GM18873 (cell line): ENCODE results near the gene MINDY1.

ENCODE experiments used
- ATAC-seq: cut with Tn5 transposase; IDR thresholded peaks from one replicate; pipeline ENCODE4 v1.9.1; 2021; ENCODE audit warnings: mild to moderate bottlenecking, moderate library complexity, moderate number of reproducible peaks; ENCODE audit not compliant: unreplicated experiment, low FRiP score

The MINDY1 gene

DNA sequence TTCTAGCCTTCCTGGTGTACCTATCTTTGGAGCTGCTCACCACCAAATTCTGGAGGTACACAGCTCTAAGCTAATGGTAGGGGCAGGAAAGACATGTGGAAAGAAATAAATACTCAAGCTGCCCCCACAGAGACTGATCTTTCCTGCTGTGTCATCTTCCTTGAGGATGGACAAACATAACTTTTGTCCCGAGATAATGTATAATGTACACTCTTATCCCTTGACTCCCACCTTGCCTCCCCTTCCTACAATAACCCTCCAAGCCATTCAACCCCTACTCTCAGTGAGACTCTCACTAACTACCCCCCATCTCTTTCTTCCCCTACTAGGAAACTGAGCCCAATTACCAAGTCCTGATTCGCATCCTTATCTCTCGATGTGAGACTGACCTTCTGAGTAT, 12.5 kb downstream of the MINDY1 start:
- ATAC-seq: no peak

DNA sequence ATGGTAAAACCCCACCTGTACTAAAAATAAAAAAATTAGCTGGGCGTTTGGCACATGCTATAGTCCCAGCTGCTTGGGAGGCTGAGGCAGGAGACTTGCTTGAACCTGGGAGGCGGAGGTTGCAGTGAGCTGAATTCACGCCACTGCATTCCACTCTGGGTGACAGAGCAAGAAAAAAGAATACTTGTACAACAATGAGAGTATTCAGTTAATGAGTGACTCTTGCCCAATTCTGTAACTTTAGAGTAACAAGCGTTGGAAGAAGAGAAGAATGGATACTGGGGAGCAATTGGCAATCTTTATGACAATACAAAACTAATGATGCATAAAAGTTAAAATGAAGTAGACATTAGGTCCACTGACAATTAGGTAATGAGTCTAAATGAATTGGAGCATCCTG, 14.1 kb downstream of the MINDY1 start:
- no peak for ATAC-seq

DNA sequence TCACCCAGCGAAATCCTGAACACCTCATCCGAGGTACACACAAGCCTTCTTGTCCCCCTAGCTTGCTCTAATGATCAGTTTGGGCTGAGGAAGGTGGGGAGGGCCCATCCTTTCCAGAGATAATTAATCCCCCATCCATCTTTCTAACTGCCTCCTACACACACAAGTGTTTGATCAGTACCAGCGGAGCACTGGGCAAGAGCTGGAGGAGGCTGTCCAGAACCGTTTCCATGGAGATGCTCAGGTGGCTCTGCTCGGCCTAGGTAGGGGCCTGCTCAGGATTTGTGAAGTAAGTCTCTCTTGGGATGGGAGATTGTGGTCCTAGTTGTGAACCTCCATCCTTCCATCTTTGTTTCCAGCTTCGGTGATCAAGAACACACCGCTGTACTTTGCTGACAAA, 18.8 kb downstream of the MINDY1 start:
- no peak for ATAC-seq

DNA sequence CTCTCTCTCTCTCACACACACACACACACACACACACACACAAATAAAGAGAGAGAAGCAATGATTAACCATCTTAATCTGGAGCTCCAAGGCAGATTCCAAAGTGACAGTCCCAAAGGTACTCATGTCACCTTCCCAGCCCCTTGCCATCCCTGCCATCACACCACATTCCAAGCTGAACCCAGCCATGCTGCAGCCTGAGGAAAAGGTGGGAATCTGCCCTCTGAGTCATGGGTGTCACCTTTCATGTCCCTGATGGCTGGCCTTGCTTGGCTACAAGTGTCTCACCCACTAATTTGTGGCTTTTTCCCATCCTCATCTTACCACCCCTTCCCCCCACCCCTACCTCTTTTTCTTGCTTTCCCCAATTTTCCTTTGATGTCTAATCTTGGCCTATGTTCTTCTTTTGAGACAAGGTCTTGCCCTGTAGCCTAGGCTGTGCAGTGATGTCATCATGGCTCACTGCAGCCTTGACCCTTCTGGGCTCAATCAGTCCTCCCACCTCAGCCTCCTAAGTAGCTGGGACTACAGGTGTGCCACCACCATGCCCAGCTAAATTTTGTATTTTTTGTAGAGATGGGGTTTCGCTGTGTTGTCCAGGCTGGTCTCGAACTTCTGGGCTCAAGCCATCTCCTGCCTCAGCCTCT, 21.4 kb downstream of the MINDY1 start:
- no peak for ATAC-seq

GRCh38 chr1:150981805-150982712, 24.6 kb downstream of the MINDY1 start, which contains the start of gene ANXA9:
ANXA9 (plus strand) TSS chr1:150982292; CDS start chr1:150983106, 814 bp downstream.
- no peak for ATAC-seq

DNA sequence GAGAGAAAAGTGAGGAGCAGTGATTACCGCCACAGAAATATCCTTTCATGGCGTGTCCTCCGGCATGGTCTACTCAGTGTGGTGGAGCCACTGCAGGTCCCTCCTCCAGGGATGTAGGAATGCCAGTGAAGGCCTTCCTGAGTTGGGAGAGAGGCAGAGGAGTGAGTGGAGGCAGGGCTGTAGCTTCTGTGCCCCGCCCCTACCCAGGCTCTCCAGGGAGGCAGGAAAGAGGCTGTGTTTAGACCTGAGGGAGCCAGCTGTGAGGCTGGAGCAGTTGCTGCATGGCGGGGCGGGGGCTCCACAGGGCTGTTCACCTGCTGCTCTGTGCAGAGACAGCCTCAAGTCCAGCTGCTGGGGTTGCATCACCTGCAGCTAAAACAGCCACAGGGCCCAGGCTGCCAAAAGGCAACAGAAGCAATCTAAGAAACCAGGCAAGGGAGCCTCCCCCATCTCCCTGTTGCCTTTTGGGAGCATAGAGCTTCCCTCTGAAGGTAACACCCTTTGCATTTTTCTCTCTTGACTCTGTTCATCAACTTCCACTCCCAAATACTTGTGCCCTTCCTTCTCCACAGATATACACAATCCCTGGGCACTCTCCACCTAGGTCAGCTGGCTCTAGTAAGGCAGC, 25.4 kb downstream of the MINDY1 start:
- no peak for ATAC-seq

DNA sequence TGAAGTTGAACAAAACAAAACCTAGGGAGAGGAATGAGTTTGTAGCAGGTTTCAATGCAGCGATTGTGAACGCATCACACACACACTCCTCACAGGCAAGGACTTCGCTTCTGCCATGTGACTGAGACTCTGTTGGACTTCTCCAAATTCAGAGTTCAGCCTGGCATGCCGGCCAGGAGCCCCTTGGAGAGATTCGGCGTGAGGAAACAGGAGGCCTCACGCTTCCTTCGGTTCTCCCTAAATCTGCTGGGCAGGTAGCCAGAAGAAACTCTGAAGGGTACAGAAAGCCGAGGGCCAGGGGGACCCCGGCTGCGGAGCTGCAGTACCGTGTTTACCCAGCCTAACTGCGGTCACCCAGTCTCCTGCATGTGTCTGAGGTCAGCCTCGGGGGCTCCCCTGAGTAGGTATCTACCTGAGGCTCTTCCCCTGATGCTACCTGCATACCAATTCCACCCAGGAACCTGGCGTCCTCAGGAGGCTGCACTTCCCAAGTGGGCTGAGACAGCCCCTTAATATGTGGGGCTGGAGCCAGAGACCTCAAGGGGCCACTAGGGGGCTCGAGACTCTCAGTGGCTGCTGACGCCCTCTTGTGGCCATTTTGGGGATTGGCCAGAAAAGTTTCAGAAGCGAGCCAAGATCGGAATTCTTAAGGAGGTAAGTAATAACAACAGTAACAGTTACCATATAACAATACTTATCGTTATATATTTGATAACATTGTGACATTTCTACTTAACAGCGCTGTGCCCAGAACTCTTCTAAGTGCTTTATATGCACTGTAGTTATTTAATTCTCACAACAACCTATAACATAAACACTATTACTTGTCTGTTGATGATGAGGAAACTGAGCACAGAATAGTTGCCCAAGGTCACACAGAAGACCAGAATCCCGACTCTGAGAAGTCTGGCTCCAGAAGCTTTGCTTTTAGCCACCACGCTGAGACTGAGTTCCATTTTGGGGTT, 27.3 kb downstream of the MINDY1 start:
- no peak for ATAC-seq

GRCh38 chr1:150976879-150977694, 29.6 kb downstream of the MINDY1 start:
- ATAC-seq: no peak

GRCh38 chr1:150976401-150976821, 30.3 kb downstream of the MINDY1 start:
- ATAC-seq: no peak

DNA sequence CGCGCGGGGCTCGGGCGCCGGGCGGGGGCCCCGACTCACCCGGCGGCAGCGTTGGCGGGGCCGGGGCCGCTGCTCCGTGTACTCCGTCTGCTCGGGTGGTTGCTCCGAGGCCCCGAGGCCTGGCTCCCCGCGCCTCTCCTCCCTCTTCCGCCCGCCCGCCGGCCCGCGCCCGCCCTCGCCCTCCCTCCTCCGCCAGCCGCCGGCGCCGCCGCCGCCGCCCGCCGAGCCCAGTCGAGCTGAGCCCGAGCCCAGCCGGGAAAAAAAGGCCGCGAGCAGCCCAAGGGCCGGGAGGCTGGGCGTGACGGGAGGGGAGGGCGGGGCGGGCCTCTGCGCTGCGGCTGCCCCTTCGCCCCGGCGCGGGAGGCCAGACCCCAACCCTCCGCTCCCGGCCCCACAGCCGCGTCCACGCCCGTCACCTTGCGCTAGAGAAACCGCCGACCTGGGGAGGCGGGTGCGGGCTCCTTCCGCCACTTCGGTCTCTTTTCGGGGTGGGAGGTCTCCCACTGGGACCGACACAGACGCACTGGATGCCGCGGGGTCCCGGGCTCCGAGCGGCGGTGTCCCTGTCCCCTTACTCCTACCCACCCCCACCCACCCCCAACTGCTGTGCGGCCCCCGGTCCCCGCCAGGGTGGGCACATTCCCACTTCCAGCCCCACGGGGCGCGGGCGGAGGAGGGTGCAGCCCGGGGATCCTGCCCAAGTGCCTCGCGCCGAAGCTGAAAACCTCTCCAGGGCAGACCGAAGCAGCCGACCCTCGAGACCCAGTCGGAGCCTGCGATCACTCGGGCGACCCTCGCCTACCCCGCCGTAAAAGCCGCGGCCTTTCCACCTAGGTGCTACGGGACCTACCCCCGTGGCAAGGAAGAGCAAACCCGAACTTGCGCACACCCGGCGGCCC, 31.9 kb downstream of the MINDY1 start, which contains the start of gene CERS2:
Gene CERS2, minus strand, starts transcription at position 256 of the 899 bp plus-strand sequence. CDS start 5,745 bp downstream, outside the sequence.
- ATAC-seq: no peak

DNA sequence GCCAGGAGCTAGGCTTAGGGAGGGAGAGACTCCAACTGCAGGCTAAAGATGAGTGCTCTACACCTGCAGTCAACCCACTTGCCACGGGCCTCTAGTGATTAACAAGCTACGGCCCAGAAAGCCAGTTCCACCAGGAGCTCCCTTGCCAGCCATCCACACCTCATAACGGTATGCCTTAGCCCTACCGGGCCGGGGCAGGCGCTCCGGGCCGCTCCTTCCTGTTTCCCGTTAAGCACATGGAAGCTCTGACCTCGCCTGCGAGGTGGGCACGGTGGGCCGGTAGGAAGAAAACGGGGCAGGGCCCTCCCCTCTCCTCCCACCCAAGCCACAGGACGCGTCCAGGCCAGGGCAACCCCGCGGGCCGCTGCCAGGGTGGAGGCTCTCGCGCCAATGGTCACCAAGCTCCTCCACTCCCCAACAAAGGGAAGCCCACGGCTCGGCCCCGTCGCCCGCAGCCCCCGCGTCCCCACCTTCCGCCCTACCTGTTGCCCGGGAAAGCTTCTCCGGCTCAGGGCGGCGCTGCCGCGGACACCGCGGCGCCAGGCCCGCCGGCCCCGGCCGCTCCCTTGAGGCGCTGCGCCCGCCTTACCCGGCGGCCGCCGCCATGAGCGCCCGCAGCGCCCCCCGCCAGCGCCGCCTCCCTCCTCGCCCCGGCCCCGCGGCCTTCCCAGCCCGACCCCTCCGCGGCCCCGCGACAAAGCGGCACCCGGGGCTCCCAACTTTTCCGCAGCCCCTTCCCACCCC, 32.7 kb downstream of the MINDY1 start:
- ATAC-seq: no peak

- no peak for ATAC-seq
These were observed 33.4 kb downstream of the MINDY1 start for GRCh38 chr1:150973258-150973835.

- no peak for ATAC-seq
These were observed 34.2 kb downstream of the MINDY1 start for GRCh38 chr1:150972417-150972940.

GRCh38 chr1:150971583-150972416, 34.9 kb downstream of the MINDY1 start:
- ATAC-seq: no peak

GRCh38 chr1:150970808-150971582, 35.7 kb downstream of the MINDY1 start:
- no peak for ATAC-seq
